NCI-H1694 treated with DMSO at 0.1 percent for 48 hours (cell line): ENCODE results near the gene PAGE2.
"Not testable (repeated sequence)": the region's sequence is repeated elsewhere in the genome, so short reads cannot be mapped to it uniquely, and the experiment has no call there.

Experiments
- DNase-seq: peaks from one replicate; lab custom pipeline; 2025; lab: John Stamatoyannopoulos, UW

The PAGE2 gene

DNA sequence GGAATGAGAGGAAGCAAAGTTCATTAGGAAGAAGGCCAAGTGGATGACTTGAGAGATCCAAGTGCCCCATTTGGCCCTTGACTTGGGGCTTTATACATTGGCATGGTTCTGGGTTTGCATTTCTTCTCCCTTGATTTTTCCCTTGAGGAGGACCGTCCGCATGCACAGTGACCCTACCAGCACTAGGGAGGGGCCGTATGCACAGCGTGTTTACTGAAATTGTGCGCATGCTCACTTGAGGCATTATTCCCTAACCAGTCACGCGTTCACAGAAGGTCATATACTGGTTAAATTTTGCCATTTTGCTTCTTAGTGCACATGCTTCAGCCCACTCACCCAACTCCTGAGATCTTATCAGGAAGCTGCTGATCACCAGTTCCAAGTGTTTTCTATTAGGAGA is 35.1 kb downstream of the PAGE2 start:
- DNase-seq = no peak

DNA sequence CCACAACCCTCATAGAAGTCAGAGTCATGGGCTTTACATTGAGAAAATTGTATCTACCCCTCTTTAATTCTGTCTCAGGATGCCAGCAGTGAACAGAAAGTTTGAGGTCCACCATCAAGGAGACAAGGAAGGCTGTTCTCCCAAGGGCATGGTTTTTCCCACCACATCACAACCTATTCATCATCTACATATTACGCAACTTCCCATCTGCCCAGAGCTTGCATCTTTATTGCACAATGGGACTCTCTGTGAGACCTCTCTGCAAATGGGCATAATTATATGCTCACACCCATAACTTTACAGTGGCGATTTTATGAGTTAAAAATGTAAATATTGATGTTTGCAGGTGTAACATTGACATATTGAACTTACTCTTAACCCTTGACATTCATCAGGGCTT is 38.9 kb downstream of the PAGE2 start:
- DNase-seq = no peak

DNA sequence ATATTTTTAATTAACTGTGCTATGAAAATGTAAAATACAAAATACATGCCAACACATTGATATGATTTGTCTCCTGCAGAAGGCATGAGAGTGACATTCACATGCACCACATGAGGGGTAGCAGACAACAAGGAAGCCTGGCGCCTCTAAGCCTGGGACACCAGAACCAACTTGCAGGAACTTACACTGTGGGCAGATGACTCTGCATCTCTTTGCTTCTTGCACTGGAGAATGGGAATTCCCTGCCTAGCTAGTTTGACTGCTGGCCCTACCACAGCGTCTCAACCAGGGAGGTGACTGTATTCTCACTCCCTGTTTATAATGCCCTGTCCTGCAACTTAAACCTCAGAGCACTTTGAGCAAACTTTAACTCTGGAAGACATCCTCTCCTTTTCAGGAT is 40.5 kb downstream of the PAGE2 start:
- DNase-seq = no peak

DNA sequence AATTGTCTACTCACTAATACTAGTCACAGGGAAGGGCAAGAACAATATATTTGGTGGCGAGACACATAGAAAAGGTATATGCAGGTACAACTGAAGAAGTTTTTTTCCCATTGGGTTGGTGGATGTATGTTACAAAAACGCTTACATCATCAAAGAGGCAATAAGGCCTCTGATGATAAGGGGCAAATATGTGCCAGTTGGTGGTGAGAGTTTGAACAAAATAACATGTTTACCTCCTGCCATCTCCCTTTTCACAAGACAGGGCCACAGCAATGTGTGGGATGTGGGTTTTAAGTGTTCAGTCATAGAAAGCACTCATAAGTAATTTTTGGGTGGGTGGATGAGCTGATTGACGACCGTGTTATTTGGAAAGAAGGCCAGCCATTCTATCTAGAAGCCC is 41.7 kb downstream of the PAGE2 start:
- no peak for DNase-seq

DNA sequence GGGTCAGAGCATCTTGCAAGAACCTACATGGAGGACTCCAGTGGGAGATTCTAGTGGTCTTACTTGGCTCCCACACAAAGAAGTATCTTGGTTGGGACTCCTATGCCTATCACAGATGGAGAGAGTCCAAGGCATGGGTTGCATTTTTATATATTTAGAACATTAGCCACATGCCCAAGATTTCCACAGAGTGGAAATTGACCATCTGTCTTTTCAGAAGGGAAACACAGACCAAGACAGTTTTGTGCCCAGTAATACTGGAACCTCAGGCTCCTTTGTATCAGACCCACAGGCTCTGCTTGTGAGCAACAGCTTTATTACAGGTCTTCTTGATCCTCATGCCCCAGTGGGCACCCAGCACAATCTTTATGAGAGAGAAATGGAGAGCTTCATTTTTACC is 43.6 kb downstream of the PAGE2 start:
- DNase-seq = no peak

DNA sequence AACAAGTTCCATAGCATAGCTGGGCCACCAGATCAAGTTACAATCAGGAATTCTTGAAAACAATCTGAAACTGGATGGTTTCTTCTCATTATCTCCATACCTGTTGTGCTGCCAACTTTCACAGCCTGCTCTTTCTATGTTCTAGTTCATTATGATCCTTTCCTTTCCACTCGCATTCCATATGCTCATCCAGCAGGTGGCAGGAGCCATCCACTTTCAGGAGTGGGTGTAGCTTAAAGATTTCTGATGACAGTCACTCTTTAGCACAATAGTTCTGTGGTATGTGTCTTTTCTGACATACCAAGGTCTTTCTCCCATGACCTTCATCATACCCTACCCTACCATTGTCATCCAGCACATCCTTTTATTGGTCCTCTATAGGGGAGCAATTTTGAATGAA is 46.4 kb downstream of the PAGE2 start:
- DNase-seq = peak; percentile 11

DNA sequence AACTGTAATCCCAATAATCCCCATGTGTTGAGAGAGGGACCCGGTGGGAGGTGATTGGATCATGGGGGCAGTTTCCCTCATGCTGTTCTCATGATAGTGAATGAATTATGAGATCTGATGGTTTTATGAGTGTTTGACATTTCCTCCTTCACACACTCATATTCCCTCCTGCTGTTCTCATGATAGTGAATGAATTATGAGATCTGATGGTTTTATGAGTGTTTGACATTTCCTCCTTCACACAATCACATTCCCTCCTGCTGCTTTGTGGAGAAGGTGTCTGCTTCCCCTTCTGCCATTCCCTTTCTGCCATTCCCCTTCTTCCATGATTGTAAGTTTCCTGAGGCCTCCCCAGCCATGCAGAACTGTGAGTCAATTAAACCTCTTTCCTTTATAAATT is 52.0 kb downstream of the PAGE2 start:
- DNase-seq = not testable (repeated sequence)
